ENCODE results near the gene TCAIM. TPM values are rescaled to one million over a fixed set of nuclear protein-coding genes. Genes with fewer than 3 reads are reported as not detected.

The TCAIM gene
- total RNA-seq, 1 experiment from 2014 or later: 23.8 TPM

- Histone ChIP-seq H3T11ph (ENCODE audit: low read length) (no peak overlapping the region), H2BK15ac (ENCODE audit: low read depth, low read length) (no peak overlapping the region), H2BK120ac (ENCODE audit: low read depth, low read length, poor library complexity, severe bottlenecking) (no peak overlapping the region), H3K9me3 (ENCODE audit: control insufficient read depth, low read depth, low read length) (no peaks in the 10 kb centered on the region), H3K23ac (ENCODE audit: insufficient read length, low read depth, low read length) (no peak overlapping the region), H3K18ac (ENCODE audit: insufficient read length, low read depth, low read length) (no peak overlapping the region), H4K5ac (ENCODE audit: insufficient read length, low read depth, low read length) (no peak overlapping the region), H3K9ac (ENCODE audit: extremely low read depth, insufficient read length, low read length) (no peak overlapping the region), H3K79me1 (ENCODE audit: insufficient read depth, low read depth, low read length, poor library complexity, severe bottlenecking) (no peaks in the 10 kb centered on the region), H2AFZ (ENCODE audit: low read length) (no peak overlapping the region), H4K91ac (ENCODE audit: insufficient read length, low read depth, low read length) (no peak overlapping the region), H4K8ac (replicated peaks; ENCODE audit: insufficient read length, low read depth, low read length) (no peak overlapping the region), H3K27ac (ENCODE audit: insufficient read length, low read depth, low read length) (no peak overlapping the region), H4K20me1 (ENCODE audit: control insufficient read depth, insufficient read depth, insufficient read length) (no peaks in the 10 kb centered on the region), H3K4me2 (ENCODE audit: insufficient read depth, insufficient read length, low read length) (no peak overlapping the region), H2BK12ac (ENCODE audit: insufficient read length, low read depth, low read length) (no peak overlapping the region), H3K4me1 (ENCODE audit: insufficient read depth, low read length) (no peaks in the 10 kb centered on the region), H3K4ac (ENCODE audit: low read depth, low read length) (no peak overlapping the region), H3K14ac (ENCODE audit: insufficient read depth, low read length) (no peak overlapping the region), H3K79me2 (ENCODE audit: insufficient read depth, low read length) (no peaks in the 10 kb centered on the region), H2BK5ac (ENCODE audit: insufficient read length, low read length) (no peak overlapping the region), H3K23me2 (ENCODE audit: insufficient read length, low read depth, low read length, poor library complexity, severe bottlenecking) (no peaks in the 10 kb centered on the region), H3K56ac (ENCODE audit: insufficient read length, low read depth, low read length) (no peak overlapping the region), H2BK20ac (ENCODE audit: low read depth, low read length, poor library complexity, severe bottlenecking) (no peak overlapping the region), H3K27me3 (ENCODE audit: insufficient read depth, low read length) (no peaks in the 10 kb centered on the region), H2AK5ac (ENCODE audit: insufficient read length, low read length) (no peak overlapping the region)
- no peak for DNase-seq
- Mint-ChIP-seq H3K27me3 (ENCODE audit: low read depth) (no peaks in the 10 kb centered on the region; the same call in 1 of the 2 replicates), H3K9me3 (no peaks in the 10 kb centered on the region), H3K27ac (no peak overlapping the region), H3K4me3 (no peak overlapping the region), H3K36me3 (ENCODE audit: insufficient read depth in 1 of 3, low read depth in 3 of 3) (no peaks in the 10 kb centered on the region), H3K4me1 (no peaks in the 10 kb centered on the region)
- TF ChIP-seq CTCF (conservative IDR thresholded peaks at IDR 0.05): no peak
Observed at GRCh38 chr3:44324584-44324983, 14.0 kb upstream of the TCAIM start.

Measured in H9 (cell line).